Measurements from ENCODE around the gene PRUNE2. TPM values are rescaled to one million over a fixed set of nuclear protein-coding genes. Genes with fewer than 3 reads are reported as not detected.

PRUNE2 gene
- polyA plus RNA-seq, 1 donor (not counting 4 experiments of a cell fraction or from before 2014, with no cell fraction given), result 0.41 TPM

DNA sequence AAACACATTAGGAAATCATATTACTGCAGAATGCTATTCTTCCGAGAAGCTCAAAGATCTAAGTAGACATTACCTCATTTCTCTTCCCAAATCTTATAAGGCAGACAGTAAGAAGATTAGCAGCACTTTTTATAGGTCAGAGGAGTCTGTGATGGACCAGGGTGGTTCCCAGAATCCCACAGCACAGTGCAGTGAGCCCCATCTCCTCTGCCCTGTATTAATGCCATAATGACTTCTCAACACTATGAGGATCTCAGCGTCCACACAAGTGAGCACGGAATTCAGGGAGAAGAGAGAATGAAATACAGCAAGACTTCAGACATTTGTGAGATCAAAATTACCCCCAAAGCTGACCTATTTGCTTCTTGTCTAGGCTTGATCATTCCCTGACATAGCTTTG lies 49.9 kb downstream of the PRUNE2 start:
- H3K27me3 ChIP-seq (ENCODE audit: control insufficient read depth, extremely low read depth, insufficient read depth, low read length), result no peaks in the 10 kb centered on the region
- dilution Hi-C loops (cut with MboI; ENCODE audit: extremely low pct_ligation_motif_present, low sequenced_read_pairs), result no loop called here
- no peaks in the 10 kb centered on the region for H3K9me3 ChIP-seq (ENCODE audit: control insufficient read depth, low read depth, low read length)
- no peak overlapping the region for H3K4me2 ChIP-seq (ENCODE audit: control insufficient read depth, extremely low read depth, insufficient read depth, low read depth, low read length)
- H3K4me1 ChIP-seq (ENCODE audit: control insufficient read depth, extremely low read depth, insufficient read depth, low read length), result no peaks in the 10 kb centered on the region
- DNase-seq (ENCODE audit: low read depth, low spot score), result no peak
- no peak overlapping the region for H3K9ac ChIP-seq (ENCODE audit: control insufficient read depth, extremely low read depth, insufficient read depth, low read length)
- H3K36me3 ChIP-seq (ENCODE audit: control insufficient read depth in 2 of 2, extremely low read depth in 1 of 2, insufficient read depth in 2 of 2, low read length in 2 of 2), result no peaks in the 10 kb centered on the region
- H3K9me1 ChIP-seq (ENCODE audit: control insufficient read depth, extremely low read depth, insufficient read depth, low read length), result no peaks in the 10 kb centered on the region
- no peak overlapping the region for H3K4me3 ChIP-seq (ENCODE audit: control insufficient read depth in 2 of 3, extremely low read depth in 1 of 3, insufficient read depth in 2 of 3, low read depth in 1 of 3, low read length in 3 of 3)
- no peak overlapping the region for H3K27ac ChIP-seq (ENCODE audit: control insufficient read depth, insufficient read depth, low read length)
- FAIRE-seq, result no peak
- no peaks in the 10 kb centered on the region for H4K20me1 ChIP-seq (ENCODE audit: control insufficient read depth, extremely low read depth, insufficient read depth, low read length)
- H3K79me2 ChIP-seq (ENCODE audit: control insufficient read depth, insufficient read depth, low read length), result no peaks in the 10 kb centered on the region
- TF ChIP-seq EZH2 (IDR thresholded peaks at IDR 0.05; ENCODE audit: low read length), result no peak
- TF ChIP-seq, protein P1, sequence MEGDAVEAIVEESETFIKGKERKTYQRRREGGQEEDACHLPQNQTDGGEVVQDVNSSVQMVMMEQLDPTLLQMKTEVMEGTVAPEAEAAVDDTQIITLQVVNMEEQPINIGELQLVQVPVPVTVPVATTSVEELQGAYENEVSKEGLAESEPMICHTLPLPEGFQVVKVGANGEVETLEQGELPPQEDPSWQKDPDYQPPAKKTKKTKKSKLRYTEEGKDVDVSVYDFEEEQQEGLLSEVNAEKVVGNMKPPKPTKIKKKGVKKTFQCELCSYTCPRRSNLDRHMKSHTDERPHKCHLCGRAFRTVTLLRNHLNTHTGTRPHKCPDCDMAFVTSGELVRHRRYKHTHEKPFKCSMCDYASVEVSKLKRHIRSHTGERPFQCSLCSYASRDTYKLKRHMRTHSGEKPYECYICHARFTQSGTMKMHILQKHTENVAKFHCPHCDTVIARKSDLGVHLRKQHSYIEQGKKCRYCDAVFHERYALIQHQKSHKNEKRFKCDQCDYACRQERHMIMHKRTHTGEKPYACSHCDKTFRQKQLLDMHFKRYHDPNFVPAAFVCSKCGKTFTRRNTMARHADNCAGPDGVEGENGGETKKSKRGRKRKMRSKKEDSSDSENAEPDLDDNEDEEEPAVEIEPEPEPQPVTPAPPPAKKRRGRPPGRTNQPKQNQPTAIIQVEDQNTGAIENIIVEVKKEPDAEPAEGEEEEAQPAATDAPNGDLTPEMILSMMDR (optimal IDR thresholded peaks at IDR 0.05 in 1 of 3, IDR thresholded peaks at IDR 0.05 in 1 of 3, conservative IDR thresholded peaks at IDR 0.05 in 1 of 3; ENCODE audit: extremely low read depth in 1 of 3, insufficient read depth in 2 of 3, low read length in 3 of 3), result no peak
- H2AFZ ChIP-seq (ENCODE audit: control insufficient read depth, low read length), result no peak overlapping the region

DNA sequence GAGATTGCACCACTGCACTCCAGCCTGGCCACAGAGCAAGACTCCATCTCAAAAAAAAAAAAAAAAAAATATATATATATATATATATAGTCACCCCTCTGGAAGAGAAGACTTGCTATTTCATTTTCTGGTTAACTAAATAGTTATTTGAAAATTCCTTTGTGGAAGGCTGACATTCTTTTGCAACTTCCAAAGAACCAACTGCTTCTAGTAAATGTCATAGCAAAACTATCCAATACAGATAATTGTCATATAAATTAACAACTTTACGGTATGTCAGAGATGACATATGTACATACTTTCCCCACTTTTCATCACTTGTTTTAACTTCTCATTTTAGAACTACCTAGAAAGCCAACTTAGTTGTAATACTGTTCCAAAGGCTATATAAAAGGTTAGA lies 50.9 kb downstream of the PRUNE2 start:
- H3K4me2 ChIP-seq (ENCODE audit: control insufficient read depth, extremely low read depth, insufficient read depth, low read depth, low read length), result no peak overlapping the region
- H3K36me3 ChIP-seq (ENCODE audit: control insufficient read depth in 2 of 2, extremely low read depth in 1 of 2, insufficient read depth in 2 of 2, low read length in 2 of 2), result no peaks in the 10 kb centered on the region
- H2AFZ ChIP-seq (ENCODE audit: control insufficient read depth, low read length), result no peak overlapping the region
- H3K9me1 ChIP-seq (ENCODE audit: control insufficient read depth, extremely low read depth, insufficient read depth, low read length), result no peaks in the 10 kb centered on the region
- H4K20me1 ChIP-seq (ENCODE audit: control insufficient read depth, extremely low read depth, insufficient read depth, low read length), result no peaks in the 10 kb centered on the region
- no peaks in the 10 kb centered on the region for H3K4me1 ChIP-seq (ENCODE audit: control insufficient read depth, extremely low read depth, insufficient read depth, low read length)
- DNase-seq (ENCODE audit: low read depth, low spot score) (no peak), FAIRE-seq (no peak)
- no peaks in the 10 kb centered on the region for H3K9me3 ChIP-seq (ENCODE audit: control insufficient read depth, low read depth, low read length)
- H3K27me3 ChIP-seq (ENCODE audit: control insufficient read depth, extremely low read depth, insufficient read depth, low read length), result no peaks in the 10 kb centered on the region
- no peak overlapping the region for H3K27ac ChIP-seq (ENCODE audit: control insufficient read depth, insufficient read depth, low read length)
- dilution Hi-C loops (cut with MboI; ENCODE audit: extremely low pct_ligation_motif_present, low sequenced_read_pairs), result no loop called here
- no peak overlapping the region for H3K9ac ChIP-seq (ENCODE audit: control insufficient read depth, extremely low read depth, insufficient read depth, low read length)
- no peaks in the 10 kb centered on the region for H3K79me2 ChIP-seq (ENCODE audit: control insufficient read depth, insufficient read depth, low read length)
- TF ChIP-seq EZH2 (IDR thresholded peaks at IDR 0.05; ENCODE audit: low read length), result no peak
- TF ChIP-seq, protein P1 (optimal IDR thresholded peaks at IDR 0.05 in 1 of 3, IDR thresholded peaks at IDR 0.05 in 1 of 3, conservative IDR thresholded peaks at IDR 0.05 in 1 of 3; ENCODE audit: extremely low read depth in 1 of 3, insufficient read depth in 2 of 3, low read length in 3 of 3), result no peak
- H3K4me3 ChIP-seq (ENCODE audit: control insufficient read depth in 2 of 3, extremely low read depth in 1 of 3, insufficient read depth in 2 of 3, low read depth in 1 of 3, low read length in 3 of 3), result no peak overlapping the region

Data from keratinocyte (primary cell).